ENCODE measurements around the gene CLASRP. TPM values are rescaled to one million over a fixed set of nuclear protein-coding genes. Genes with fewer than 3 reads are reported as not detected.
"Not testable (repeated sequence)": the region's sequence is repeated elsewhere in the genome, so short reads cannot be mapped to it uniquely, and the experiment has no call there.

CLASRP gene
- total RNA-seq, 2 donors from 2014 or later: 153 to 163 TPM

GRCh38 chr19:45100201-45100600 is 61.4 kb downstream of the CLASRP start:
- DNase-seq (no peak), ATAC-seq (no peak)
- Mint-ChIP-seq H3K36me3 (ENCODE audit: low read depth) (no peaks in the 10 kb centered on the region), H3K27ac (no peak overlapping the region), H3K27me3 (no peaks in the 10 kb centered on the region), H3K4me3 (no peak overlapping the region), H3K4me1 (peaks cover 62% of the 10 kb centered on the region)
- no peaks in the 10 kb centered on the region for H3K9me3 ChIP-seq (ENCODE audit: control insufficient read depth, low read length, poor library complexity, severe bottlenecking)

DNA sequence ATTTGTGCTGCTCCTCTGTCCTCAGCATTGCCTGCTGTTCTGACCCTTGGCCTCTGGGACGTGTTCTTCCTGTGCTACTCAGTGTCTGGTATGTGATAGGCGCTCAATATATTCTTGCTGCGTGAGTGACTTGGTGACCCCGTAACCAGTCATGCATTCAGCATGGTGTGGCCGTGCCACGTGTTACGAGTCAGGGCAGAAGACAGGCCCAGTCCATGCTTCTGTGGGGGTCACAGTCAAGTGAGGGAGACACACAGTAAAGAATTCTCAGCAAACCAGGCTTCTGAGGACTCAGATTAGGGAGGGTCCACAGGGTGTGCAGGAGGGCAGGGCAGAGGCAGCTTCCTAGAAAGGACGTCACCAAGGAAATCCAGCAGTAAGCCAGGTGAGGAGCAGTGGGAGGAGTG is 62.0 kb downstream of the CLASRP start:
- DNase-seq (no peak), ATAC-seq (no peak)
- Mint-ChIP-seq H3K27ac (no peak overlapping the region), H3K4me1 (peaks cover 64% of the 10 kb centered on the region), H3K36me3 (ENCODE audit: low read depth) (no peaks in the 10 kb centered on the region), H3K4me3 (no peak overlapping the region), H3K27me3 (no peaks in the 10 kb centered on the region)
- no peaks in the 10 kb centered on the region for H3K9me3 ChIP-seq (ENCODE audit: control insufficient read depth, low read length, poor library complexity, severe bottlenecking)

DNA sequence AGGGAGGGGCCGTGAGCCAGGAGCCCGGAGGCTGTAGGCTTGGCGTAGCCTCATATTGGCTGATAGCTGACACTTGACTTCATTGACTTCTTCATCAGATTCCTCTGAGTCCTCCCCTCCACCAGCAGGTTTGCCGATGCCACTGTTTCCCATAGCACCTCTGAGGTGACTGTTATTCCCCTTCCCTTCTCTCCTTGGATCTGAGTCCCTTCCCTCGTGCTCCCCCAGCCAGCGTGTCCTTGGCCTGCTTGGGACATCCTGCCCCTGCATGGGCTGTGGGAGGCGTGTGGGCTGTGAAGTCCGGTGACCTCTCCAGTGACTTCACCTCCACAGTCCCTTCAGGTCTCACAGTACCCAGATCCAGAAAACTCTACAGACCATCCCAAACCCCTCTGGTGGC is 63.0 kb downstream of the CLASRP start:
- no peaks in the 10 kb centered on the region for H3K9me3 ChIP-seq (ENCODE audit: control insufficient read depth, low read length, poor library complexity, severe bottlenecking)
- H3K27ac Mint-ChIP-seq: peak overlapping the region; percentile 85
- H3K36me3 Mint-ChIP-seq (ENCODE audit: low read depth): no peaks in the 10 kb centered on the region
- peaks cover 55% of the 10 kb centered on the region for H3K4me1 Mint-ChIP-seq
- no peak overlapping the region for H3K4me3 Mint-ChIP-seq
- ATAC-seq (no peak), DNase-seq (no peak)
- no peaks in the 10 kb centered on the region for H3K27me3 Mint-ChIP-seq

- H3K27ac Mint-ChIP-seq: peak overlapping the region; percentile 85
- H3K9me3 ChIP-seq (ENCODE audit: control insufficient read depth, low read length, poor library complexity, severe bottlenecking): no peaks in the 10 kb centered on the region
- no peaks in the 10 kb centered on the region for H3K36me3 Mint-ChIP-seq (ENCODE audit: low read depth)
- no peak overlapping the region for H3K4me3 Mint-ChIP-seq
- no peak for DNase-seq
- H3K27me3 Mint-ChIP-seq: no peaks in the 10 kb centered on the region
- ATAC-seq: no peak
- H3K4me1 Mint-ChIP-seq: peaks cover 50% of the 10 kb centered on the region
These were observed 63.6 kb downstream of the CLASRP start for GRCh38 chr19:45102481-45102880.

DNA sequence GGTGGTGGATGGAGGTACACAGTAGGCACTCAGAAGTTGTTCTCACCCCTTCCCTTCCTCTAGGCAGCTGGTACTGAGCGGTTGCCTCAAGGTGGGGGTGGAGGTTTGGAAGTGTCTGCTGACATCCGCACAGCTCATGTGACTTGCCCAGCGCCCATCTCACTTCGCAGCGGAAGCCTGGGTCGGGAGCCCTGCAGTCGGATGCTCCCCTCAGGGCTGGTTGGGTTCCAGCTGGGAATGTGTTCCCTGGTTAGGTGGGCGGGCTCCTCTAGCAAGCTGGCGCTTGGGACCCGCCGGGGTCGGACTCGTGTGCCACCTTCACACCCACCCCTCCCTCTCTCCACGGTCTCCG is 64.3 kb downstream of the CLASRP start:
- no peaks in the 10 kb centered on the region for H3K36me3 Mint-ChIP-seq (ENCODE audit: low read depth)
- no peaks in the 10 kb centered on the region for H3K27me3 Mint-ChIP-seq
- ATAC-seq (peak; percentile 91), DNase-seq (no peak)
- peak overlapping the region; percentile 85 for H3K27ac Mint-ChIP-seq
- no peaks in the 10 kb centered on the region for H3K9me3 ChIP-seq (ENCODE audit: control insufficient read depth, low read length, poor library complexity, severe bottlenecking)
- H3K4me1 Mint-ChIP-seq: peaks cover 46% of the 10 kb centered on the region
- H3K4me3 Mint-ChIP-seq: peak overlapping the region; percentile 62

DNA sequence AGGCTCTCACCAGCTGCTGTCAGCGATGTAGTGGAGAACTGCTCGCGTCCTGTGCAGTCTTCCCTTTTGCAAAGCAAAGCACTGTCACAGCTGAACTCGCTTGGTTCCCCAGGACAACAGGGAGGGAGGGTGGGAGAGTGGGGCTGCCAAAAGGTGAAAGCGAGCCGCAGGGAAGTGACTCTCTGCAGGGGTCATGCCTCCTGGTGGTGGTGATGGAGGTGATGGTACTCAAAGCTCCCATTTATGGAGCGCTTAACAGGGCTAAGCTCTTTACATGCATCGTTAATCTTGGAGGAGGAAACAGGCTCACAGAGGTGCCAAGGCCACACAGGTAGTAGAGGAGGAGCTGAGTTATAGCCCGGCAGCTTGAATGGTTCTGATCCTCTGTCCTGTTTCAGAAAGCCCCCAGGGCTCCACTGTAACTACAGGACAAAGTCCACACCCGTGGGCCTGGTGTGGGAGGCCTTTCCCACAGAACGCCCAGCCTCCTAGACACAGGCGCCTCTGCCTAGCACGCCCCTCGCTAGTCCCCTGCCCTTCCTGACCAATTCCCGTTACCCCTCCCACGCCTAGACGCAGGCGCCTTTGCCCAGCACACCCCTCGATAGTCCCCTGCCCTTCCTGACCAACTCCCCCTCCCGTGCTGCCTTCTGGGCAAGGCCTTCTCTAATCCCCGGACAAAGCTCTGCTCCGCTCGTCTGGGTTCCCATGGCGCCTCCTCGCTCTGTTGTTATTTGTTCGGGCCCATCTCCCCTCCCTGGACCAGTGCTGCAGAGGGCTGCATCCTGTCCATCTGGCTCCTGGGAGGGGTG is 64.9 kb downstream of the CLASRP start:
- H3K36me3 Mint-ChIP-seq (ENCODE audit: low read depth): no peaks in the 10 kb centered on the region
- H3K27ac Mint-ChIP-seq: peak overlapping the region; percentile 85
- peak overlapping the region; percentile 88 for H3K4me3 Mint-ChIP-seq
- H3K4me1 Mint-ChIP-seq: peaks cover 46% of the 10 kb centered on the region
- H3K27me3 Mint-ChIP-seq: no peaks in the 10 kb centered on the region
- ATAC-seq (peak; percentile 52), DNase-seq (no peak)
- H3K9me3 ChIP-seq (ENCODE audit: control insufficient read depth, low read length, poor library complexity, severe bottlenecking): no peaks in the 10 kb centered on the region

- H3K9me3 ChIP-seq (ENCODE audit: control insufficient read depth, low read length, poor library complexity, severe bottlenecking): no peaks in the 10 kb centered on the region
- no peaks in the 10 kb centered on the region for H3K27me3 Mint-ChIP-seq
- H3K36me3 Mint-ChIP-seq (ENCODE audit: low read depth): no peaks in the 10 kb centered on the region
- peak overlapping the region; percentile 88 for H3K4me3 Mint-ChIP-seq
- H3K27ac Mint-ChIP-seq: peak overlapping the region; percentile 94
- H3K4me1 Mint-ChIP-seq: peaks cover 40% of the 10 kb centered on the region
- DNase-seq (no peak), ATAC-seq (no peak)
These were observed 66.0 kb downstream of the CLASRP start for GRCh38 chr19:45104658-45105349.

GRCh38 chr19:45106363-45106762 is 67.5 kb downstream of the CLASRP start:
- not testable (repeated sequence) for DNase-seq; H3K36me3 Mint-ChIP-seq (ENCODE audit: low read depth); ATAC-seq; H3K27me3 Mint-ChIP-seq; H3K4me3 Mint-ChIP-seq; H3K9me3 ChIP-seq (ENCODE audit: control insufficient read depth, low read length, poor library complexity, severe bottlenecking)
- Mint-ChIP-seq H3K4me1 (peaks cover 36% of the 10 kb centered on the region), H3K27ac (peak overlapping the region; percentile 94)

GRCh38 chr19:45107621-45108150 is 68.8 kb downstream of the CLASRP start:
- Mint-ChIP-seq H3K36me3 (ENCODE audit: low read depth) (no peaks in the 10 kb centered on the region), H3K4me1 (peaks cover 30% of the 10 kb centered on the region), H3K27ac (no peak overlapping the region), H3K27me3 (no peaks in the 10 kb centered on the region), H3K4me3 (no peak overlapping the region)
- no peak for DNase-seq
- H3K9me3 ChIP-seq (ENCODE audit: control insufficient read depth, low read length, poor library complexity, severe bottlenecking): no peaks in the 10 kb centered on the region
- no peak for ATAC-seq

DNA sequence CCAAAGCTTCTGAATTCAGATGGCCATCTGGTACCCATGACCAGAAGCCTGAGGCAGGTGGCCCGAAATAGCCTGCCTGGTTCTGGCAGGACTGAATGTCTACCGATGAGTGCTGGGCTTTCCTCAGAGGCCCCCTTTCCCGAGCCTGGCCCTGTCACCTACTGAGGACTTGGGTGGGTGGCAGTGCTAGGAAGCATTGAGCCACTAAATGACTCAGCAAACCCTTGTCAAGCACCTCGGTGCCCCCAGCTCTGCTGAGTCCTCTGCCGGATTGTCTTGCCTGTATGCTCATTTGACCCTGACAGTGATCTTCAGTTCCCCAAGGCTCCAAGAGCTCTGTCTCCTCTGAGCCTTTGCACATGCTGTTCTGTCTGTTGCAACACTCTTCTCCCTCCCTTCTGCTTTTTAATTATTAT is 72.0 kb downstream of the CLASRP start:
- DNase-seq (no peak), ATAC-seq (no peak)

DNA sequence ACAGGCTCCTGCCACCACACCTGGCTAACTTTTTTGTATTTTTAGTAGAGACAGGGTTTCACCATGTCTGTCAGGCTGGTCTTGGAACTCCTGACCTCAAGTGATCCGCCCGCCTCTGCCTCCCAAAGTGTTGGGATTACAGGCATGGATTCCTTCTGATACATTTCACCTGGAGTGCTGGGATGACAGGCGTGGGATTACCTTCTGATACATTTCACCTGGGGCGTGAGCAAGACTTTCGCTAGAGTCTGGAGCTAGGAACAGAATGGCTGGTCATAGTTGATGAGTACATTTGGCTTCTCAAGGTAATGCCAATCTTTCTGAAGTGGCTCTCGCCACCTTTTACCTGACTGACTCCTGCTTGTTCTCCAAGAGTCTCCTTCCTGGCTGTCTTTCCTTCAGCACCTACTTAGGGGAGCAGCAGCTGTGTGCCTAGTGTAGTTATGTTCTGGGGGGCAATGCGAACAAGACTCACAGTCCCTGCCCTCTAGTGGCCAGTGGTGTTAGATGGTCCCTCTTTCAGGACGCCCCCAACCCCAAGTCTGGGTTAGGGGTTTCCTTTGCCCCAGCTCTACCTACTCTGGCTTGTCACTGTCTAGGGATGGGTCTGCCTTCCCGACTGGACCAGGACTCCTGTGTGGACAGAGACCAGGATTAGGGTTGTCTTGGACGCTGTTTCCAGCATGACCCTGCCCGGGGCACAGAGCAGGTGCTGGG is 73.4 kb downstream of the CLASRP start:
- H3K4me3 Mint-ChIP-seq: no peak overlapping the region
- ATAC-seq: no peak
- H3K9me3 ChIP-seq (ENCODE audit: control insufficient read depth, low read length, poor library complexity, severe bottlenecking): no peaks in the 10 kb centered on the region
- H3K36me3 Mint-ChIP-seq (ENCODE audit: low read depth): no peaks in the 10 kb centered on the region
- peaks cover 23% of the 10 kb centered on the region for H3K4me1 Mint-ChIP-seq
- no peaks in the 10 kb centered on the region for H3K27me3 Mint-ChIP-seq
- no peak for DNase-seq
- no peak overlapping the region for H3K27ac Mint-ChIP-seq

More for the DNA sequence above, 72.0 kb downstream of the CLASRP start:
- H3K9me3 ChIP-seq (ENCODE audit: control insufficient read depth, low read length, poor library complexity, severe bottlenecking): no peaks in the 10 kb centered on the region
- Mint-ChIP-seq H3K4me1 (peaks cover 13% of the 10 kb centered on the region), H3K27me3 (no peaks in the 10 kb centered on the region), H3K36me3 (ENCODE audit: low read depth) (no peaks in the 10 kb centered on the region), H3K4me3 (no peak overlapping the region), H3K27ac (no peak overlapping the region)

GRCh38 chr19:45113628-45114027 is 74.8 kb downstream of the CLASRP start:
- no peaks in the 10 kb centered on the region for H3K9me3 ChIP-seq (ENCODE audit: control insufficient read depth, low read length, poor library complexity, severe bottlenecking)
- no peak overlapping the region for H3K27ac Mint-ChIP-seq
- no peaks in the 10 kb centered on the region for H3K36me3 Mint-ChIP-seq (ENCODE audit: low read depth)
- no peak overlapping the region for H3K4me3 Mint-ChIP-seq
- H3K27me3 Mint-ChIP-seq: no peaks in the 10 kb centered on the region
- H3K4me1 Mint-ChIP-seq: peaks cover 29% of the 10 kb centered on the region
- no peak for DNase-seq
- no peak for ATAC-seq

- no peaks in the 10 kb centered on the region for H3K36me3 Mint-ChIP-seq (ENCODE audit: low read depth)
- DNase-seq (no peak), ATAC-seq (no peak)
- no peaks in the 10 kb centered on the region for H3K27me3 Mint-ChIP-seq
- peaks cover 29% of the 10 kb centered on the region for H3K4me1 Mint-ChIP-seq
- H3K27ac Mint-ChIP-seq: no peak overlapping the region
- H3K9me3 ChIP-seq (ENCODE audit: control insufficient read depth, low read length, poor library complexity, severe bottlenecking): no peaks in the 10 kb centered on the region
- H3K4me3 Mint-ChIP-seq: no peak overlapping the region
These were observed 75.3 kb downstream of the CLASRP start for GRCh38 chr19:45114116-45114515.
